ENCODE results near the gene ARHGEF3. TPM values are rescaled to one million over a fixed set of nuclear protein-coding genes. Genes with fewer than 3 reads are reported as not detected.

ARHGEF3 gene
- total RNA-seq, 1 experiment from 2014 or later = 7.9 TPM

- TF ChIP-seq JAZF1 (CRISPR knock-in tag; IDR thresholded peaks at IDR 0.05) (no peak), NFATC4 (CRISPR knock-in tag; IDR thresholded peaks at IDR 0.05) (no peak), MAX (CRISPR knock-in tag; IDR thresholded peaks at IDR 0.05) (no peak)
Measured at GRCh38 chr3:56838448-56838847, 36.7 kb upstream of the ARHGEF3 start (continued).

- Mint-ChIP-seq H3K27ac (no peak overlapping the region), H3K9me3 (no peaks in the 10 kb centered on the region), H3K36me3 (no peaks in the 10 kb centered on the region), H3K27me3 (ENCODE audit: low read depth) (no peaks in the 10 kb centered on the region), H3K4me3 (no peak overlapping the region), H3K4me1 (peaks cover 3% of the 10 kb centered on the region; the same call in 1 of the 2 replicates)
- ChIA-PET POLR2A (no interaction called here), CTCF (interaction anchor here (0.6 to 1.9 kb wide), 2 partner anchors 151 to 428 kb away, joined by 3 to 5 read pairs; no protein-coding TSS in a partner anchor)
- DNase-seq (ENCODE audit: low spot score) = no peak
- ATAC-seq = no peak
- TF ChIP-seq ATF2 (CRISPR knock-in tag; IDR thresholded peaks at IDR 0.05; ENCODE audit: borderline replicate concordance, low read depth) (no peak), JUN (CRISPR knock-in tag; IDR thresholded peaks at IDR 0.05) (no peak), MYBL2 (CRISPR knock-in tag; IDR thresholded peaks at IDR 0.05) (no peak), ATF6 (CRISPR knock-in tag; IDR thresholded peaks at IDR 0.05) (no peak)
Measured at GRCh38 chr3:56837196-56837955, 35.6 kb upstream of the ARHGEF3 start.

GRCh38 chr3:56836276-56837163, 34.8 kb upstream of the ARHGEF3 start:
- POLR2A ChIA-PET = no interaction called here
- Mint-ChIP-seq H3K27ac (no peak overlapping the region), H3K36me3 (no peaks in the 10 kb centered on the region), H3K9me3 (no peaks in the 10 kb centered on the region), H3K27me3 (ENCODE audit: low read depth) (no peaks in the 10 kb centered on the region), H3K4me1 (peaks cover 3% of the 10 kb centered on the region; the same call in 1 of the 2 replicates), H3K4me3 (no peak overlapping the region)
- ATAC-seq (no peak), DNase-seq (ENCODE audit: low spot score) (no peak)
- TF ChIP-seq GRHL2 (CRISPR knock-in tag; IDR thresholded peaks at IDR 0.05; ENCODE audit: insufficient replicate concordance, severe bottlenecking) (no peak), TEAD1 (CRISPR knock-in tag; IDR thresholded peaks at IDR 0.05) (no peak), GABPB1 (CRISPR knock-in tag; IDR thresholded peaks at IDR 0.05) (peak; percentile 64; the same call in 1 of the 2 replicates), ZNF121 (CRISPR knock-in tag; IDR thresholded peaks at IDR 0.05) (no peak), SMAD4 (CRISPR knock-in tag; IDR thresholded peaks at IDR 0.05) (no peak), ZNF671 (CRISPR knock-in tag; IDR thresholded peaks at IDR 0.05) (no peak)
- CTCF ChIA-PET = interaction anchor here (1.4 to 1.9 kb wide), 2 partner anchors 12 to 152 kb away, joined by 4 to 5 read pairs; no protein-coding TSS in a partner anchor

GRCh38 chr3:56835650-56836227, 34.0 kb upstream of the ARHGEF3 start:
- no peaks in the 10 kb centered on the region for H3K9me3 Mint-ChIP-seq
- TF ChIP-seq ZNF416 (CRISPR knock-in tag; IDR thresholded peaks at IDR 0.05) = no peak
- TF ChIP-seq FOXJ3 (CRISPR knock-in tag; IDR thresholded peaks at IDR 0.05; ENCODE audit: borderline replicate concordance) = no peak
- no peak for TF ChIP-seq ZNF263 (CRISPR knock-in tag; IDR thresholded peaks at IDR 0.05; ENCODE audit: low read depth)
- TF ChIP-seq ZNF232 (CRISPR knock-in tag; IDR thresholded peaks at IDR 0.05) = no peak
- no peak for TF ChIP-seq NR2C2 (CRISPR knock-in tag; IDR thresholded peaks at IDR 0.05)
- no peak for TF ChIP-seq GABPB1 (CRISPR knock-in tag; IDR thresholded peaks at IDR 0.05)
- no peak for TF ChIP-seq ATF6 (CRISPR knock-in tag; IDR thresholded peaks at IDR 0.05)
- no peak for TF ChIP-seq ERG (CRISPR knock-in tag; IDR thresholded peaks at IDR 0.05)
- no peak for TF ChIP-seq ZNF219 (CRISPR knock-in tag; IDR thresholded peaks at IDR 0.05; ENCODE audit: borderline replicate concordance)
- TF ChIP-seq MAX (CRISPR knock-in tag; IDR thresholded peaks at IDR 0.05) = no peak
- DNase-seq (ENCODE audit: low spot score) = no peak
- peaks cover 3% of the 10 kb centered on the region; the same call in 1 of the 2 replicates for H3K4me1 Mint-ChIP-seq
- ATAC-seq = no peak
- H3K36me3 Mint-ChIP-seq = no peaks in the 10 kb centered on the region
- ChIA-PET CTCF (interaction anchor here (1.4 kb wide), 1 partner anchor 12 kb away, joined by 4 read pairs; no protein-coding TSS in a partner anchor), POLR2A (no interaction called here)
- H3K27me3 Mint-ChIP-seq (ENCODE audit: low read depth) = no peaks in the 10 kb centered on the region
- no peak overlapping the region for H3K27ac Mint-ChIP-seq
- H3K4me3 Mint-ChIP-seq = no peak overlapping the region

All from WTC11 (cell line).